Measurements from ENCODE around the gene MEGF9. TPM values are rescaled to one million over a fixed set of nuclear protein-coding genes. Genes with fewer than 3 reads are reported as not detected.

The MEGF9 gene
- total RNA-seq, 2 experiments from 2014 or later, result 3.8 TPM

GRCh38 chr9:120676767-120677402 is 37.4 kb downstream of the MEGF9 start:
- Mint-ChIP-seq H3K27me3 (ENCODE audit: low read depth) (no peaks in the 10 kb centered on the region), H3K4me1 (ENCODE audit: low read depth) (no peaks in the 10 kb centered on the region), H3K9me3 (no peaks in the 10 kb centered on the region), H3K36me3 (ENCODE audit: low read depth) (peaks cover 2% of the 10 kb centered on the region), H3K27ac (no peak overlapping the region), H3K4me3 (no peak overlapping the region)
- intact Hi-C loops (cut with micrococcal nuclease), result no loop called here
- CTCF ChIA-PET, result no interaction called here
- DNase-seq, result no peak

- DNase-seq, result no peak
- Mint-ChIP-seq H3K27me3 (ENCODE audit: low read depth) (no peaks in the 10 kb centered on the region), H3K27ac (no peak overlapping the region), H3K36me3 (ENCODE audit: low read depth) (no peaks in the 10 kb centered on the region), H3K4me3 (no peak overlapping the region), H3K9me3 (no peaks in the 10 kb centered on the region), H3K4me1 (ENCODE audit: low read depth) (no peaks in the 10 kb centered on the region)
- CTCF ChIA-PET, result no interaction called here
- intact Hi-C loops (cut with micrococcal nuclease), result no loop called here
Measured at GRCh38 chr9:120668399-120668798, 45.9 kb downstream of the MEGF9 start.

GRCh38 chr9:120663950-120664349 is 50.3 kb downstream of the MEGF9 start:
- CTCF ChIA-PET, result no interaction called here
- no peak for DNase-seq
- no peaks in the 10 kb centered on the region for H3K4me1 Mint-ChIP-seq (ENCODE audit: low read depth)
- H3K27me3 Mint-ChIP-seq (ENCODE audit: low read depth), result no peaks in the 10 kb centered on the region
- H3K4me3 Mint-ChIP-seq, result no peak overlapping the region
- no peak overlapping the region for H3K27ac Mint-ChIP-seq
- H3K9me3 Mint-ChIP-seq, result no peaks in the 10 kb centered on the region
- intact Hi-C loops (cut with micrococcal nuclease), result no loop called here
- no peaks in the 10 kb centered on the region for H3K36me3 Mint-ChIP-seq (ENCODE audit: low read depth)

- no peak overlapping the region for H3K27ac Mint-ChIP-seq
- H3K4me3 Mint-ChIP-seq, result no peak overlapping the region
- intact Hi-C loops (cut with micrococcal nuclease), result no loop called here
- no peak for DNase-seq
- H3K9me3 Mint-ChIP-seq, result no peaks in the 10 kb centered on the region
- H3K27me3 Mint-ChIP-seq (ENCODE audit: low read depth), result no peaks in the 10 kb centered on the region
- CTCF ChIA-PET, result no interaction called here
- no peaks in the 10 kb centered on the region for H3K4me1 Mint-ChIP-seq (ENCODE audit: low read depth)
- no peaks in the 10 kb centered on the region for H3K36me3 Mint-ChIP-seq (ENCODE audit: low read depth)
Measured at GRCh38 chr9:120663380-120663779, 50.9 kb downstream of the MEGF9 start.

GRCh38 chr9:120662513-120662912 is 51.8 kb downstream of the MEGF9 start:
- intact Hi-C loops (cut with micrococcal nuclease), result no loop called here
- Mint-ChIP-seq H3K27me3 (ENCODE audit: low read depth) (no peaks in the 10 kb centered on the region), H3K4me1 (ENCODE audit: low read depth) (no peaks in the 10 kb centered on the region), H3K4me3 (no peak overlapping the region), H3K36me3 (ENCODE audit: low read depth) (no peaks in the 10 kb centered on the region), H3K27ac (no peak overlapping the region), H3K9me3 (no peaks in the 10 kb centered on the region)
- no peak for DNase-seq
- CTCF ChIA-PET, result interaction anchor here (0.5 kb wide), 1 partner anchor 120 kb away, joined by 3 read pairs; no protein-coding TSS in a partner anchor

- Mint-ChIP-seq H3K27me3 (ENCODE audit: low read depth) (no peaks in the 10 kb centered on the region), H3K36me3 (ENCODE audit: low read depth) (peaks cover 1% of the 10 kb centered on the region), H3K4me3 (no peak overlapping the region), H3K4me1 (ENCODE audit: low read depth) (peaks cover 2% of the 10 kb centered on the region), H3K27ac (no peak overlapping the region), H3K9me3 (no peaks in the 10 kb centered on the region)
- DNase-seq, result no peak
- intact Hi-C loops (cut with micrococcal nuclease), result no loop called here
- CTCF ChIA-PET, result no interaction called here
Measured at GRCh38 chr9:120659676-120660075, 54.6 kb downstream of the MEGF9 start.

- Mint-ChIP-seq H3K9me3 (no peaks in the 10 kb centered on the region), H3K4me1 (ENCODE audit: low read depth) (peaks cover 2% of the 10 kb centered on the region), H3K27ac (no peak overlapping the region), H3K27me3 (ENCODE audit: low read depth) (no peaks in the 10 kb centered on the region), H3K4me3 (no peak overlapping the region), H3K36me3 (ENCODE audit: low read depth) (peaks cover 1% of the 10 kb centered on the region)
- DNase-seq, result no peak
- CTCF ChIA-PET, result no interaction called here
- intact Hi-C loops (cut with micrococcal nuclease), result no loop called here
Measured at GRCh38 chr9:120659209-120659608, 55.1 kb downstream of the MEGF9 start.

- H3K27ac Mint-ChIP-seq, result no peak overlapping the region
- CTCF ChIA-PET, result no interaction called here
- peaks cover 2% of the 10 kb centered on the region for H3K4me1 Mint-ChIP-seq (ENCODE audit: low read depth)
- intact Hi-C loops (cut with micrococcal nuclease), result no loop called here
- no peaks in the 10 kb centered on the region for H3K9me3 Mint-ChIP-seq
- no peak for DNase-seq
- H3K27me3 Mint-ChIP-seq (ENCODE audit: low read depth), result no peaks in the 10 kb centered on the region
- no peak overlapping the region for H3K4me3 Mint-ChIP-seq
- peaks cover 1% of the 10 kb centered on the region for H3K36me3 Mint-ChIP-seq (ENCODE audit: low read depth)
Measured at GRCh38 chr9:120655005-120655622, 59.2 kb downstream of the MEGF9 start.

- Mint-ChIP-seq H3K36me3 (ENCODE audit: low read depth) (peaks cover 1% of the 10 kb centered on the region), H3K4me3 (no peak overlapping the region), H3K27me3 (ENCODE audit: low read depth) (no peaks in the 10 kb centered on the region), H3K27ac (no peak overlapping the region), H3K4me1 (ENCODE audit: low read depth) (peaks cover 2% of the 10 kb centered on the region), H3K9me3 (no peaks in the 10 kb centered on the region)
- CTCF ChIA-PET, result interaction anchor here (0.6 to 0.9 kb wide), 2 partner anchors 36 to 406 kb away, joined by 3 to 4 read pairs; no protein-coding TSS in a partner anchor
- DNase-seq, result no peak
- intact Hi-C loops (cut with micrococcal nuclease), result no loop called here
Measured at GRCh38 chr9:120654272-120654671, 60.0 kb downstream of the MEGF9 start.

- Mint-ChIP-seq H3K4me3 (no peak overlapping the region), H3K27ac (no peak overlapping the region), H3K27me3 (ENCODE audit: low read depth) (no peaks in the 10 kb centered on the region), H3K36me3 (ENCODE audit: low read depth) (peaks cover 1% of the 10 kb centered on the region), H3K9me3 (no peaks in the 10 kb centered on the region), H3K4me1 (ENCODE audit: low read depth) (peaks cover 2% of the 10 kb centered on the region)
- CTCF ChIA-PET, result interaction anchor here (0.6 to 0.9 kb wide), 2 partner anchors 35 to 406 kb away, joined by 3 to 4 read pairs; no protein-coding TSS in a partner anchor
- intact Hi-C loops (cut with micrococcal nuclease), result no loop called here
- no peak for DNase-seq
Measured at GRCh38 chr9:120653762-120654161, 60.5 kb downstream of the MEGF9 start.

- no peaks in the 10 kb centered on the region for H3K27me3 Mint-ChIP-seq (ENCODE audit: low read depth)
- CTCF ChIA-PET, result no interaction called here
- DNase-seq, result no peak
- H3K4me3 Mint-ChIP-seq, result no peak overlapping the region
- H3K36me3 Mint-ChIP-seq (ENCODE audit: low read depth), result peaks cover 1% of the 10 kb centered on the region
- peaks cover 2% of the 10 kb centered on the region for H3K4me1 Mint-ChIP-seq (ENCODE audit: low read depth)
- no peak overlapping the region for H3K27ac Mint-ChIP-seq
- no peaks in the 10 kb centered on the region for H3K9me3 Mint-ChIP-seq
- intact Hi-C loops (cut with micrococcal nuclease), result no loop called here
Measured at GRCh38 chr9:120652934-120653333, 61.3 kb downstream of the MEGF9 start.

GRCh38 chr9:120650352-120650751 is 63.9 kb downstream of the MEGF9 start:
- no peaks in the 10 kb centered on the region for H3K36me3 Mint-ChIP-seq (ENCODE audit: low read depth)
- peaks cover 2% of the 10 kb centered on the region for H3K4me1 Mint-ChIP-seq (ENCODE audit: low read depth)
- intact Hi-C loops (cut with micrococcal nuclease), result no loop called here
- H3K27ac Mint-ChIP-seq, result no peak overlapping the region
- DNase-seq, result no peak
- CTCF ChIA-PET, result no interaction called here
- H3K4me3 Mint-ChIP-seq, result no peak overlapping the region
- no peaks in the 10 kb centered on the region for H3K9me3 Mint-ChIP-seq
- H3K27me3 Mint-ChIP-seq (ENCODE audit: low read depth), result no peaks in the 10 kb centered on the region

- Mint-ChIP-seq H3K9me3 (no peaks in the 10 kb centered on the region), H3K27ac (no peak overlapping the region), H3K4me3 (no peak overlapping the region), H3K4me1 (ENCODE audit: low read depth) (no peaks in the 10 kb centered on the region), H3K36me3 (ENCODE audit: low read depth) (no peaks in the 10 kb centered on the region), H3K27me3 (ENCODE audit: low read depth) (no peaks in the 10 kb centered on the region)
- intact Hi-C loops (cut with micrococcal nuclease), result no loop called here
- DNase-seq, result no peak
- CTCF ChIA-PET, result interaction anchor here (0.6 kb wide), 1 partner anchor 12 kb away, joined by 4 read pairs; no protein-coding TSS in a partner anchor
Measured at GRCh38 chr9:120648581-120649197, 65.6 kb downstream of the MEGF9 start.
